ENCODE results near the gene KIF18B.

The KIF18B gene

DNA sequence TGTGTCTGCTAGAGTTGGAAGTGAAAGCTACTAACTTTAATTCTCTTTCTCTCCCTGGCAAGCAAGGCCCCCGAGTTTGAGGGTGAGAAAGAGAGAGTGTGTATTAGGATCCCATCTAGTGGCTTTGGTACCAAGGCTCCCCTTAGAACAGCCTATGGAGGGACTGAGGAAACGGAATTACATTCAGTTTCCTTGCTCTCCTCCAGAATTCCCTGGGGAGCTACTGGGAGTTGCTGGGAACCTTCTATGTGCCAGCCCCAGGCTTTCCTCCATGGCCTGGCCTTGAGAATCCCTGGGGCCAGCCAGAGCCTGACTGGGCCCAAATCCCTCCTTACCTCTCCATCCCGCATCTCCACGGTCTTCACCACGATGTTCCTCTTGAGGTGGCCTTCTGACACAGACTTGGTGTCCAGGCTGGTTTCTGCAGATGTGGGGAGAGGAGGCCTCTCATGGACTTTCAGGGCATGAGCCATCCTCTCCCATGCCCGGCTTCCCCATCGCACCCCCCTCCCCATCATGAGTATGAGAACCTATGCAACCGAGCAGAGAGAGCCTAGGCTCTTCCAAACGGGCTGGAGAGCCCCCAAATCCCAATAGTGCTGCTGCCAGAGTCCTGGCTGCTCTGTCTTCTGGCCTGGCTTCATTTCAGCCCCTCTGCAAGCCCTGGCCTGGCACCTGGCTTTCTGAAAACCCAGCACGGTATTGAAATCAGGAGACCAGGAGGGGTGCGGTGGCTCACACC lies 39.7 kb downstream of the KIF18B start:
- DNase-seq (ENCODE audit: low read depth, low spot score): no peak
- H3K36me3 ChIP-seq (ENCODE audit: insufficient read depth, low read length): no peaks in the 10 kb centered on the region
- H3K9me3 ChIP-seq (ENCODE audit: low read depth, low read length): no peaks in the 10 kb centered on the region
- H3K9ac ChIP-seq (ENCODE audit: insufficient read length): no peak overlapping the region
- H3K4me3 ChIP-seq: no peak overlapping the region
- TF ChIP-seq POLR2AphosphoS5 (IDR thresholded peaks at IDR 0.05; ENCODE audit: borderline replicate concordance, low read depth, low read length) (no peak), EZH2 (IDR thresholded peaks at IDR 0.05) (no peak), FOXP2 (optimal IDR thresholded peaks at IDR 0.05; ENCODE audit: control extremely low read depth, extremely low read length, insufficient read depth) (no peak)
- no peak overlapping the region for H3K27ac ChIP-seq

DNA sequence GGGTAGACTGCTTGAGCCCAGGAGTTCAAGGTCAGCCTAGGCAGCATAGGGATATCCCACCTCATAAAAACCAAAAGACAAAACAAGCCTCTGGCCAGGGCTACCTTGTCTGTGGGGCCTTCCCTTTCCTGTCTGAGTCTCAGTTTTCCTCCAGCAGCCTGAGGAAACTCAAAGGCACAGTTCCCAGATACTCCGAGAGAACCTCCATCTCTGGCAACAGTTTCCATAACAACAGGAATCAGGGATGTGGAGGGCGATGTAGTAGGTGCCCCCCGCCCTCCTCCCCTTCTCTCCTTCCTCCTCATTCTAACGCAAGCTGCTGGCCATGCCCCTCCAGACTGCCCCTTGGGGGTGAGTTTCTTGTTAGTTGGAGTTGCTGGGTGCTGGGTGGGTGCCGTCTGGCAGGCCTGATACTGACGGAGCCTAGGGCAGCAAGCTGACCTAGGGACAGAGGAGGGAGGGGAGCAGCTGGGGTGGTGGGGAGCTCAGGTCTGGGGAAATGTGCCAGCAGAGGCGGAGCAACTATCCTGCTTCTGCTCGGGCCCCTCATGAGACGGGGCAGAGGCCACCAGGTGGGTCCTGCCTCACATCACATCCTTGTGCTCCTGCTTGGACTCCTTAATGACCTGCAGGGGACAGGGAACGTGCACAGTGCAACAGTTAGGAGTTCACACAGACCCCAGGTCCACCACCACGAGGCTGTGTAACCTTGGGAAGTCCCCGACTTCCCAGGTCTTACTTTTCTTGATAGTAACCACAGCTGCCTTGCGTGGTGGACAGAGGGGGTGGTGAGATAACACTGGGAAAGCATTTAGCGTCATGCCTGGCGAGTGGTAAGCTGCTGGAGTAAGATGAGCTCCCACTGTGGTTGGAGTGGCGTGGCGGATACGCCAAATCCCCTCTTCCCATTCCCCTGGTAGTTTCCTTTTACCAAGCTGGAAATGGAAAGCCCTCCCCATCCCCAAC lies 40.5 kb downstream of the KIF18B start:
- H3K4me3 ChIP-seq: no peak overlapping the region
- no peak for DNase-seq (ENCODE audit: low read depth, low spot score)
- no peak overlapping the region for H3K27ac ChIP-seq
- H3K9me3 ChIP-seq (ENCODE audit: low read depth, low read length): no peaks in the 10 kb centered on the region
- no peak overlapping the region for H3K9ac ChIP-seq (ENCODE audit: insufficient read length)
- TF ChIP-seq EZH2 (IDR thresholded peaks at IDR 0.05): no peak
- H3K36me3 ChIP-seq (ENCODE audit: insufficient read depth, low read length): no peaks in the 10 kb centered on the region

DNA sequence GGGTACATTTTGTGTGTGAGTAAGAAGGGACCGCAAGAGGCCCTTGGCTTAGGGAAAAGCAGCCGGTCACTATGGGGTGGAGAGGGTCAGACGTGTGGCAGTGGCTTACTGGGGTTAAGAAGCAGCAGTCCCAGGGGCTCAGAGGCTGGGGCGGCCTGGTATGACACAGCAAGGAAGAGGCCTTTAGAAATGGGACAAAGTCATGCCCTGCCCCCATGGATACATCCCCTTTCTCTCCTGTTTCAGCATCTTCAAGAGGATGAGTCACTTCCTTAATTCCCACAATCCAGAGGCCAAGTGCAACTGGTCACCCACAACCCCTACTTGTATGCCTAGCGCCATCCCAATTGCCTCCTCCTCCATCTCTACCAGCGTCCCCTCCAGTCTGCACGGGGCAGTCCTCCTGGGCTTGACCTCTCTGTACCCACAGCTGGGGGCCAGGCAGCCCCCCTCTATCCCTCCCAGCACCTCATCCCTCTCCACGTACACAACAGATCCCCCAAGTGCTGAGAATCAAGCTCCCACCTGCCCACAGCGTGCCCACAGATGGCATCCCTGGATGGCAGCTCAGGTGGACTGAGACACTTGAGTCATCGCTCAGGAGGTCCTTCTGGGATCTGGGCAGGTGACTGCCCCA lies 41.4 kb downstream of the KIF18B start:
- DNase-seq (ENCODE audit: low read depth, low spot score): no peak
- TF ChIP-seq POLR2AphosphoS5 (IDR thresholded peaks at IDR 0.05; ENCODE audit: borderline replicate concordance, low read depth, low read length) (no peak), EZH2 (IDR thresholded peaks at IDR 0.05) (no peak), FOXP2 (optimal IDR thresholded peaks at IDR 0.05; ENCODE audit: control extremely low read depth, extremely low read length, insufficient read depth) (no peak)
- Histone ChIP-seq H3K4me3 (no peak overlapping the region), H3K9ac (ENCODE audit: insufficient read length) (no peak overlapping the region), H3K27ac (no peak overlapping the region), H3K36me3 (ENCODE audit: insufficient read depth, low read length) (no peaks in the 10 kb centered on the region), H3K9me3 (ENCODE audit: low read depth, low read length) (no peaks in the 10 kb centered on the region)

DNA sequence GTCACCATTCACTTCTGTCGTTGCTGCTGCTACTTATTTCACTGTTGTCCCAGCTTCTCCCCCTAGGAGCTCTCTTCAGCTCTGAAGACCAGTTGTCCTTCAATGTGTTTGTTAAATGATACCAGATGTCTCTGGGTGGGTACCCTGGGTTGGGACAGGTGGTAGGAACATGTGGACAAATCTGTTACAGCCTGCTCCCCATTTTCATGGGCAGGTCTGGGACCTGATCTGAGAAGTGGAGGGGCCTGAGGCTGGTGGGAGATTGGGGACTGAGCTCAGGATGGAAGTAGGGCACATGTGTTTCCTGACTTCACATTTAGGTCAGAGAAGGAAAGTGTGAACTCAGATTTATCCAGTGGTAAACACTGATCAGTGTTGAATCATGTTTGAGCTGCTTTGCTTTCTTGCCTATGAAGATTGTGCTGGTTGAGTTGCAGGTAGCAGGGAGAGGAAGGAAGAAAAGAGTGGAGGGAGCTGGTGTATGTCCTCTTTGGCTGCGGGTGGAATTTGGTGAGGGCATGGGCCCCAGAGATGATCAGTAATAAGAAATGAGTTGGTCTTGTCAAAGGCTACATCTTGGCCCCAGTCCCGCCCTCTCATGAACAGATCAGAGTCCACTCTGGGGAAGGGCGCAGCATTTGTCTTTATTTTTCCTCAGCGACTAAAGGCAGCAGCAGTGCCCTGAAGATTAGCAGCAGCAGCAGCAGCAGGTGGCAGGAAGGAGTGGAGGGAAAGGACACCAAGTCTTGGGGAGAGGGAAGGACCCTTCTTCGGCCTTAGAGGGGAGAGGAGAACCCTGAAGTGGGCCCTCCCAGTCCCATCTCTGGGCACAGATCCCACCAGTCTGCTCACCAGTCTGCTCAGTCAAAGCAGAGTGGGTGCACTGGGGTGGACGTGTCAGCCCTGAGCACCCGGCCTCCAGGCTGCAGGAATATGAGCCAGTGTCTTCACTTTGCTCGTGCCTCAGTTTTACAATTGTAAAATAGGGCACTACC lies 42.3 kb downstream of the KIF18B start:
- no peak for DNase-seq (ENCODE audit: low read depth, low spot score)
- Histone ChIP-seq H3K4me3 (no peak overlapping the region), H3K9ac (ENCODE audit: insufficient read length) (no peak overlapping the region), H3K27ac (0 out of 2 replicates have a peak overlapping the region, but pooled peaks have one; percentile 9), H3K36me3 (ENCODE audit: insufficient read depth, low read length) (no peaks in the 10 kb centered on the region), H3K9me3 (ENCODE audit: low read depth, low read length) (no peaks in the 10 kb centered on the region)
- TF ChIP-seq POLR2AphosphoS5 (IDR thresholded peaks at IDR 0.05; ENCODE audit: borderline replicate concordance, low read depth, low read length) (no peak), FOXP2 (optimal IDR thresholded peaks at IDR 0.05; ENCODE audit: control extremely low read depth, extremely low read length, insufficient read depth) (no peak), EZH2 (IDR thresholded peaks at IDR 0.05) (no peak)

DNA sequence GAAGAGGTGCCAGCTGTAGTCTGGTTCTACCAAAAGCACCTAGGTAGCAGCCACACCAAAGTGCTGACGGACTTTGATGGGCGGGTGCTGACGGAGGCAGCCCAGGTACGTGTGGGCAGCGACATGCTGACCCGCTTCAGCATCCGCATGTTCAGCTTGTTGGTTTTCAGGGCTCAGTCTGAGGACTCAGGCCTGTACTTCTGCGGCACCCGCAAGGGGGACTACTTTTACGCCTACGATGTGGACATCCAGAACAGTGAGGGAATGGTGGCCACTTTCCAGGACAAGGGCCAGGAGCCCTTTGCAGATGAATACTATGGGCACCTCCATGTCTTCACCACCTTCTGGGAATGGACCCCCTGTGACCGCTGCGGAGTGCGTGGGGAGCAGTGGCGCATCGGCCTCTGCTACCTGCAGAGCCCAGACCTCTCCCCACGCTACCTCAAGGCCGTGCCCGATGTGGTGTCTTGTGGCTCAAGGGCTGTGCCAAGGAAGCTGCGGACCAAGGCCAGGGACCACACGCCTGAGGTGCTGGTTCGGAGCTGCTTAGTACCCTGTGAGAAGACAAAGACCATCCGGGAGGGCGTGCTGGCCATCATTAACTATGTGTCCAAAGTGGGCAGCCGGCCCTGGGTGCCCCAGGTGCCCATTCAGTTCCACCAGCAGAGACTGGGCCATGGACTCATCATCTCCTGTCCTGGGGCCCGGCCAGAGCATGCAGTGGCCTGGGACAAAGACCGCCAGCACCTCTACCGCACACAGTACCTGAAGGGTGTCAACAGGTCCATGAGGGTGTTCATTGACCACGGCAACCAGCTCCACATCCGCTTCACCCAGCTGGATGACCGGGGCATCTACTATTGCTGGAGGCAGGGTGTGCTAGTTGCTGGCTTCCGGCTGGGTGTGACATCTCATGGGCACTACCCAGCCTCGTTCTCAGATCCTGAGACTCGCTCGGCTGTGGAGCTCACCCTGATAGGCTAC lies 43.3 kb downstream of the KIF18B start:
- Histone ChIP-seq H3K36me3 (ENCODE audit: insufficient read depth, low read length) (no peaks in the 10 kb centered on the region), H3K27ac (no peak overlapping the region), H3K4me3 (no peak overlapping the region), H3K9ac (ENCODE audit: insufficient read length) (no peak overlapping the region), H3K9me3 (ENCODE audit: low read depth, low read length) (no peaks in the 10 kb centered on the region)
- DNase-seq (ENCODE audit: low read depth, low spot score): no peak
- TF ChIP-seq EZH2 (IDR thresholded peaks at IDR 0.05) (no peak), POLR2AphosphoS5 (IDR thresholded peaks at IDR 0.05; ENCODE audit: borderline replicate concordance, low read depth, low read length) (no peak), FOXP2 (optimal IDR thresholded peaks at IDR 0.05; ENCODE audit: control extremely low read depth, extremely low read length, insufficient read depth) (no peak)

DNA sequence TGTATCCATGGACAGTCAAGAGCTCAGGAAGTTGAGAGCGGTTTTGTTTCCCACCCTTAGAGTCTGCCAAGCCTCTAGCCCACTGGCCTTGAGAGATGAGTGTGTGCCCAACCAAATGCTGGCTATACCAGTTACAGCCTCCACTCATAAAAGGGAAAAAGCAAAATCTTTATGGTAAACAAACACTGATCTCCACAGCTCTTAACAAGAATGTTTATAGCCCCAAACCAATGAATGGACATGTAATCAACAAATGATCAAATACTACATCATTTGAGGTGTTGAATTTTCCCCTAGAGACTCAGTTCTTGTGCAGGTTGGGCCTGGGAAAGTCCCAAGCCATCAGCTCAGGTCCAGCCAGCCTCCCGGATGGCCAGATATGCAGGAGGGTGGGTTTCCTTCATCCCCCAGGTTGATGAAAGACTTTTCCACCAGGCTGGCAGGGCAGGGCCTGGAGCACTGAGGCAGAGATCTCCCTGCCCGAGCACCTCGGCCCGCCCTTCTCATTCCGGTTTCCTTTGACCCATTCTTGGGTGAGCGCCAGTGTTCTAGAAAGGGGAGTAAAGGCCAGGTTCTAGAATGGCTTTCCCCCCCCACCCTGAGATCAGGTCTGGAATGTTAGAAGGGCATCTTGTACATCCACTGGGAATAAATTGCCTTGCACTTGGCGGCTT lies 44.4 kb downstream of the KIF18B start:
- Histone ChIP-seq H3K27ac (no peak overlapping the region), H3K9me3 (ENCODE audit: low read depth, low read length) (no peaks in the 10 kb centered on the region), H3K9ac (ENCODE audit: insufficient read length) (no peak overlapping the region), H3K36me3 (ENCODE audit: insufficient read depth, low read length) (no peaks in the 10 kb centered on the region), H3K4me3 (no peak overlapping the region)
- TF ChIP-seq POLR2AphosphoS5 (IDR thresholded peaks at IDR 0.05; ENCODE audit: borderline replicate concordance, low read depth, low read length): no peak
- TF ChIP-seq FOXP2 (optimal IDR thresholded peaks at IDR 0.05; ENCODE audit: control extremely low read depth, extremely low read length, insufficient read depth): no peak
- TF ChIP-seq EZH2 (IDR thresholded peaks at IDR 0.05): no peak
- DNase-seq (ENCODE audit: low read depth, low spot score): no peak

All from SK-N-MC (cell line).